Right atrium auricular region (tissue), 2 donors: ENCODE measurements around the gene CBX2. TPM values are rescaled to one million over a fixed set of nuclear protein-coding genes. Genes with fewer than 3 reads are reported as not detected.
"Not testable (repeated sequence)": the region's sequence is repeated elsewhere in the genome, so short reads cannot be mapped to it uniquely, and the experiment has no call there.

Experiments
- DNase-seq: peaks from one replicate; pipeline ENCODE4 v3.0.0-alpha.2; 2019; ENCODE audit warnings: low spot score
- H3K27ac ChIP-seq, 2 donors: fragments of 200-600 bp; sonication (generic); 1 replicate in 1 of 2; 2 replicates in 1 of 2; pipeline ENCODE4 v1.5.1; 2016 to 2019
- H3K27me3 ChIP-seq, 2 donors: fragments of 200-600 bp; sonication (generic); one replicate each; pipeline versions ENCODE4 v1.5.1 to v1.6.0; 2017 to 2019
- H3K36me3 ChIP-seq: fragments of 200-600 bp; sonication (generic); one replicate; pipeline ENCODE4 v1.5.1; 2016
- H3K4me1 ChIP-seq, 2 donors: fragments of 200-600 bp; sonication (generic); one replicate each; pipeline versions ENCODE4 v1.5.1 to v1.6.0; 2017 to 2019
- H3K4me3 ChIP-seq, 2 donors: fragments of 200-600 bp; sonication (generic); 1 replicate in 1 of 2; 2 replicates in 1 of 2; pipeline ENCODE4 v1.5.1; 2017 to 2019; ENCODE audit warnings: mild to moderate bottlenecking in 1 of 2, moderate library complexity in 1 of 2
- H3K9me3 ChIP-seq, 2 donors: fragments of 200-600 bp; sonication (generic); one replicate each; pipeline ENCODE4 v1.5.1; 2019
- total RNA-seq, 2 donors: library from RNA; depleted of rRNA; stranded (reverse); fragments of >200 nt; gene quantifications; one replicate each; pipeline ENCODE4 v1.1.0, GENCODE V29; 2016
- TF ChIP-seq, protein P1 (sequence below), 2 donors: fragments of 200-600 bp; sonication (generic); IDR thresholded peaks; one replicate each; pipeline ENCODE4 v1.5.1; 2019; ENCODE audit warnings: antibody characterized with exemption in 2 of 2

The CBX2 gene
- total RNA-seq, 2 donors from 2014 or later = 1.0 to 1.7 TPM

GRCh38 chr17:79769570-79770506 is 8.1 kb upstream of the CBX2 start:
- no peaks in the 10 kb centered on the region for H3K36me3 ChIP-seq
- no peak overlapping the region for H3K4me3 ChIP-seq
- DNase-seq = no peak
- no peaks in the 10 kb centered on the region for H3K9me3 ChIP-seq
- H3K4me1 ChIP-seq = no peaks in the 10 kb centered on the region
- no peaks in the 10 kb centered on the region for H3K27me3 ChIP-seq
- TF ChIP-seq, protein P1, sequence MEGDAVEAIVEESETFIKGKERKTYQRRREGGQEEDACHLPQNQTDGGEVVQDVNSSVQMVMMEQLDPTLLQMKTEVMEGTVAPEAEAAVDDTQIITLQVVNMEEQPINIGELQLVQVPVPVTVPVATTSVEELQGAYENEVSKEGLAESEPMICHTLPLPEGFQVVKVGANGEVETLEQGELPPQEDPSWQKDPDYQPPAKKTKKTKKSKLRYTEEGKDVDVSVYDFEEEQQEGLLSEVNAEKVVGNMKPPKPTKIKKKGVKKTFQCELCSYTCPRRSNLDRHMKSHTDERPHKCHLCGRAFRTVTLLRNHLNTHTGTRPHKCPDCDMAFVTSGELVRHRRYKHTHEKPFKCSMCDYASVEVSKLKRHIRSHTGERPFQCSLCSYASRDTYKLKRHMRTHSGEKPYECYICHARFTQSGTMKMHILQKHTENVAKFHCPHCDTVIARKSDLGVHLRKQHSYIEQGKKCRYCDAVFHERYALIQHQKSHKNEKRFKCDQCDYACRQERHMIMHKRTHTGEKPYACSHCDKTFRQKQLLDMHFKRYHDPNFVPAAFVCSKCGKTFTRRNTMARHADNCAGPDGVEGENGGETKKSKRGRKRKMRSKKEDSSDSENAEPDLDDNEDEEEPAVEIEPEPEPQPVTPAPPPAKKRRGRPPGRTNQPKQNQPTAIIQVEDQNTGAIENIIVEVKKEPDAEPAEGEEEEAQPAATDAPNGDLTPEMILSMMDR (IDR thresholded peaks at IDR 0.05) = no peak
- no peak overlapping the region for H3K27ac ChIP-seq

DNA sequence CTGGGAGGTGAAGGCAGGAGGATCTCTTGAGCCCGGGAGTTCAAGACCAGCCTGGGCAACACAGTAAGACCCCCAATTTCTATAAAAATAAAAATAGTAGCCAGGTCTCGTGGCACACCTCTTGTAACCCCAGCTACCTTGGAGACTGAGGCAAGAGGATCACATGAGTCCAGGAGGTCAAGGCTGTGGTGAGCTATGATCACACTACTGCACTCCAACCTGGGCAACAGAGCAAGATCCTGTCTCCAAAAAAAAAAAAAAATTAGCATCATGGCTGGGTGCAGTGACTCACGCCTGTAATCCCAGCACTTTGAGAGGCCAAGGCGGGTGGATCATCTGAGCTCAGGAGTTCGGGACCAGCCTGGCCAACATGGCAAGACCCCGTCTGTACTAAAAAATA is 6.7 kb upstream of the CBX2 start:
- Histone ChIP-seq H3K4me3 (no peak overlapping the region), H3K36me3 (no peaks in the 10 kb centered on the region), H3K27ac (no peak overlapping the region), H3K4me1 (peaks cover 0 to under 1% of the 10 kb centered on the region in 2 donors), H3K27me3 (peaks cover 0 to 5% of the 10 kb centered on the region in 2 donors), H3K9me3 (no peaks in the 10 kb centered on the region)
- DNase-seq = no peak
- TF ChIP-seq, protein P1 (IDR thresholded peaks at IDR 0.05) = no peak

GRCh38 chr17:79772726-79773125 is 5.2 kb upstream of the CBX2 start:
- H3K4me1 ChIP-seq = peaks cover 0 to 14% of the 10 kb centered on the region in 2 donors
- not testable (repeated sequence) for H3K36me3 ChIP-seq, H3K27ac ChIP-seq, H3K9me3 ChIP-seq, H3K4me3 ChIP-seq, DNase-seq, H3K27me3 ChIP-seq

- Histone ChIP-seq H3K36me3 (no peaks in the 10 kb centered on the region), H3K27ac (no peak overlapping the region), H3K9me3 (no peaks in the 10 kb centered on the region), H3K4me1 (peaks cover 0 to 25% of the 10 kb centered on the region in 2 donors), H3K4me3 (no peak overlapping the region), H3K27me3 (peaks cover 0 to 5% of the 10 kb centered on the region in 2 donors)
- DNase-seq = no peak
- TF ChIP-seq, protein P1 (IDR thresholded peaks at IDR 0.05) = no peak
Observed at GRCh38 chr17:79774561-79774975, 3.4 kb upstream of the CBX2 start.

- H3K27me3 ChIP-seq = peaks cover 0 to 5% of the 10 kb centered on the region in 2 donors
- H3K4me1 ChIP-seq = peaks cover 0 to 25% of the 10 kb centered on the region in 2 donors
- H3K4me3 ChIP-seq = no peak overlapping the region
- H3K27ac ChIP-seq = no peak overlapping the region
- no peak for DNase-seq
- TF ChIP-seq, protein P1 (IDR thresholded peaks at IDR 0.05) = no peak
- no peaks in the 10 kb centered on the region for H3K36me3 ChIP-seq
- no peaks in the 10 kb centered on the region for H3K9me3 ChIP-seq
Observed at GRCh38 chr17:79775632-79776031, 2.3 kb upstream of the CBX2 start.

DNA sequence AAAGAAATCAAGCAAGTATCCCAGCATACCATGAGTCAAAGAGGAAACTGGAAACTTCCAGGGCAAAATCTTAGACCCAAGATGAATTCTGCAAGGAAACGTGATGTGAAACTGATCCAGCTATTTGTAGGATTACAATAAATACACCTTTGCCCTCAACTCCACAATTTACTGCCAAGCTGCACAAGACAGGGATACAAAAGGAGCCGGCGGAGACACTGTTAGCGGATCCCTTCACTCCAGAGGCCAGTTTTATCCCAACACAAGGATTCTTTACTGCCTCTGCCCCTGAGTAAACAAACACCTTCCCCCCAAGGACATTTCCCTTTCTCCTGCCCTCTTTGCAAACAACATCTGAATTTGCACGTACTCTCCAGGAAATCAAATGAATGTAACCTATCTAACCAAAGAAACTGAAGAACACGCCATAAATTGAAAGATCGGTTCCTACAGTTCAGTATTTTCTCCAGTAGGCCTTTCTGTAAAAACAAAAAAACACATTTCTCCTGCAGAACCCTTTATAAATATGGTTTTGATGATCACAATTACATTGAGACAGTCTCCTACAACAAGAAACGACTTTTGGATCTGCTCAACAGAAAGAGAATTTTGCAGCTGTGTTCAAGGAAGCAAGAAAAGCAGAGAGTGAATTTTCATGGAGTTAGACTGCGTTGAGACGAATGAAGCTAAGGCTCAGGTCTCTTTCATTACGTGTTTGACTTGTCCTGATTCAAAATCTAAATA is 1.4 kb upstream of the CBX2 start:
- DNase-seq = no peak
- Histone ChIP-seq H3K4me3 (peak overlapping the region; percentile 53 to 65), H3K9me3 (no peaks in the 10 kb centered on the region), H3K27ac (peak overlapping the region; percentile 60 to 68), H3K4me1 (peaks cover 0 to 25% of the 10 kb centered on the region in 2 donors), H3K27me3 (peaks cover 0 to 5% of the 10 kb centered on the region in 2 donors), H3K36me3 (no peaks in the 10 kb centered on the region)
- TF ChIP-seq, protein P1 (IDR thresholded peaks at IDR 0.05) = no peak
